ENCODE measurements around the gene HIPK1. TPM values are rescaled to one million over a fixed set of nuclear protein-coding genes. Genes with fewer than 3 reads are reported as not detected.
A peak's percentile ranks its signal among the peaks of the same experiment; 100 is the strongest.

The HIPK1 gene
- total and polyA plus RNA-seq, 10 of the 15 experiments (the other 5 are each of a cell fraction or from before 2014, with no cell fraction given): 4.2 to 33.9 (median 11.4) TPM

DNA sequence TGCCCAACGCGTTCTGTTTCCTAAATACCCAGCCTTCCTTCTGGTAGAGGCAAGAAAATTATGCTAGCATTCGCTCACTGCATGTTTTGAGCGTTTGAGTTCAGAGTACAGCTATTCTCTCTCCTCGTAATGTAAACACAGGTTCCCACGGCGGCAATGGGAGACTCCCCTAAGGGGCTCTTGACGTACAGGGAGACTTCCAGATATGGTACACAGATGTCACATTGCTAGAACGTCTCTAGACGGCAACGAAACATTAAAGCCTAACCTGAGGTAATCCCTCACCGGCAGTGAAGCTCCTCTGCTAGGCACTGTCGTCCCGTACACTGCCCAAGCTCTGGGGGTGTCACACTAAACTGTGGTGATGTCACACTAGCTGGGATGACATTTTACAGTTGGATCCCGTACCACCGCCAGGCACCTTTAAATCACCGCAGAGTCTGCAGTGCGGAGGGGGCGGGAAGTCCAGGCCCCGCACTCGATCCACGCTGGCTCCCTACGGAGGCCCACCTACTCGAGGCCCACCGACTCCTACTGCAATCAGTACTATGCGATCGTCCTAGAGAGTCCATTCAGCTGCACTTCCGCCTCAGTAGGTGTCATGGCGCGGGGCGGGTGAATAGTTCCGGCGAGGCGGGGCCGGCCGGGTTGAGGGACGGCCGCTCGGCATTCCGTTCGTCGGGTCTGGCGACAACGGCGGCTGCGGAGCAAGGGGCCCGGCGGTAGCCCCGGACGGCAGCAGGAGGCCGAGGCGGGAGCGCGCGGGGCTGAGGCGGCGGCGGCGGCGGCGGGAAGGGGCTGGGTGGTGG, at the start of gene HIPK1 (continued):
- TF ChIP-seq, protein P1, sequence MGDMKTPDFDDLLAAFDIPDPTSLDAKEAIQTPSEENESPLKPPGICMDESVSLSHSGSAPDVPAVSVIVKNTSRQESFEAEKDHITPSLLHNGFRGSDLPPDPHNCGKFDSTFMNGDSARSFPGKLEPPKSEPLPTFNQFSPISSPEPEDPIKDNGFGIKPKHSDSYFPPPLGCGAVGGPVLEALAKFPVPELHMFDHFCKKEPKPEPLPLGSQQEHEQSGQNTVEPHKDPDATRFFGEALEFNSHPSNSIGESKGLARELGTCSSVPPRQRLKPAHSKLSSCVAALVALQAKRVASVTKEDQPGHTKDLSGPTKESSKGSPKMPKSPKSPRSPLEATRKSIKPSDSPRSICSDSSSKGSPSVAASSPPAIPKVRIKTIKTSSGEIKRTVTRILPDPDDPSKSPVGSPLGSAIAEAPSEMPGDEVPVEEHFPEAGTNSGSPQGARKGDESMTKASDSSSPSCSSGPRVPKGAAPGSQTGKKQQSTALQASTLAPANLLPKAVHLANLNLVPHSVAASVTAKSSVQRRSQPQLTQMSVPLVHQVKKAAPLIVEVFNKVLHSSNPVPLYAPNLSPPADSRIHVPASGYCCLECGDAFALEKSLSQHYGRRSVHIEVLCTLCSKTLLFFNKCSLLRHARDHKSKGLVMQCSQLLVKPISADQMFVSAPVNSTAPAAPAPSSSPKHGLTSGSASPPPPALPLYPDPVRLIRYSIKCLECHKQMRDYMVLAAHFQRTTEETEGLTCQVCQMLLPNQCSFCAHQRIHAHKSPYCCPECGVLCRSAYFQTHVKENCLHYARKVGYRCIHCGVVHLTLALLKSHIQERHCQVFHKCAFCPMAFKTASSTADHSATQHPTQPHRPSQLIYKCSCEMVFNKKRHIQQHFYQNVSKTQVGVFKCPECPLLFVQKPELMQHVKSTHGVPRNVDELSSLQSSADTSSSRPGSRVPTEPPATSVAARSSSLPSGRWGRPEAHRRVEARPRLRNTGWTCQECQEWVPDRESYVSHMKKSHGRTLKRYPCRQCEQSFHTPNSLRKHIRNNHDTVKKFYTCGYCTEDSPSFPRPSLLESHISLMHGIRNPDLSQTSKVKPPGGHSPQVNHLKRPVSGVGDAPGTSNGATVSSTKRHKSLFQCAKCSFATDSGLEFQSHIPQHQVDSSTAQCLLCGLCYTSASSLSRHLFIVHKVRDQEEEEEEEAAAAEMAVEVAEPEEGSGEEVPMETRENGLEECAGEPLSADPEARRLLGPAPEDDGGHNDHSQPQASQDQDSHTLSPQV (IDR thresholded peaks at IDR 0.05): no peak
- TF ChIP-seq MEF2A (IDR thresholded peaks at IDR 0.05; ENCODE audit: insufficient read depth, low read depth, low read length): 0 out of 2 replicates have a peak, but pooled peaks have one; percentile 21
- peak; percentile 74; the same call in 1 of the 2 replicates for TF ChIP-seq TAF1 (IDR thresholded peaks at IDR 0.05; ENCODE audit: borderline replicate concordance, low read depth, low read length)
- peak; percentile 96 for TF ChIP-seq E2F8 (IDR thresholded peaks at IDR 0.05; ENCODE audit: low read depth, partially characterized antibody)
- peak; percentile 100 for TF ChIP-seq YY1 (IDR thresholded peaks at IDR 0.05; ENCODE audit: low read depth, low read length)
- TF ChIP-seq WRNIP1 (IDR thresholded peaks at IDR 0.05; ENCODE audit: borderline replicate concordance, low read depth, low read length): no peak
- no peak for TF ChIP-seq NFIC (IDR thresholded peaks at IDR 0.05; ENCODE audit: low read depth, low read length)
- TF ChIP-seq PKNOX1 (IDR thresholded peaks at IDR 0.05): peak; percentile 72
- TF ChIP-seq TCF7 (IDR thresholded peaks at IDR 0.05; ENCODE audit: borderline replicate concordance): no peak

Measured in GM12878 (cell line).